ENCODE data around the gene ZFHX3.

DNA sequence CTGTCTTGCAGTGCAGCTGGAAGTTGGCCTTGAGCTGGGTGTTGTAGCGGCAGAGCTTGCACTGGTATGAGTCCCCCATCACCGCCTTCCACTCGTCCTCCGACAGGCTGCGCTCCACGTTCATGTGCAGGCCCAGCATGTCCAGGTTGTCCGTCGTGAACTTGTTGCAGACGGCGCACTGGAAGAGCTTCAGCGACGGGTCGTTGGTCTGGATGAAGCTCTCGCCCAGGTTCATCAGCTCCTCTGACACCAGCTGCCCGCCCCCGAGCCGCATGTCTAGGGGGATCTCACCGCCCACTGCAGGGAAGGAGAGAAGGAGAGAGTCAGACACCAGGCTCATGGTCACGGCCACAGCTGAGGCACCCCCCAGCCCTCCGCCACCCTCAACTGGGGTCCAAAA, 97.3 kb downstream of the ZFHX3 start:
- TF ChIP-seq, protein P1, sequence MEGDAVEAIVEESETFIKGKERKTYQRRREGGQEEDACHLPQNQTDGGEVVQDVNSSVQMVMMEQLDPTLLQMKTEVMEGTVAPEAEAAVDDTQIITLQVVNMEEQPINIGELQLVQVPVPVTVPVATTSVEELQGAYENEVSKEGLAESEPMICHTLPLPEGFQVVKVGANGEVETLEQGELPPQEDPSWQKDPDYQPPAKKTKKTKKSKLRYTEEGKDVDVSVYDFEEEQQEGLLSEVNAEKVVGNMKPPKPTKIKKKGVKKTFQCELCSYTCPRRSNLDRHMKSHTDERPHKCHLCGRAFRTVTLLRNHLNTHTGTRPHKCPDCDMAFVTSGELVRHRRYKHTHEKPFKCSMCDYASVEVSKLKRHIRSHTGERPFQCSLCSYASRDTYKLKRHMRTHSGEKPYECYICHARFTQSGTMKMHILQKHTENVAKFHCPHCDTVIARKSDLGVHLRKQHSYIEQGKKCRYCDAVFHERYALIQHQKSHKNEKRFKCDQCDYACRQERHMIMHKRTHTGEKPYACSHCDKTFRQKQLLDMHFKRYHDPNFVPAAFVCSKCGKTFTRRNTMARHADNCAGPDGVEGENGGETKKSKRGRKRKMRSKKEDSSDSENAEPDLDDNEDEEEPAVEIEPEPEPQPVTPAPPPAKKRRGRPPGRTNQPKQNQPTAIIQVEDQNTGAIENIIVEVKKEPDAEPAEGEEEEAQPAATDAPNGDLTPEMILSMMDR (IDR thresholded peaks at IDR 0.05; ENCODE audit: low read depth, low read length, missing input control): no peak
- TF ChIP-seq, protein P2, sequence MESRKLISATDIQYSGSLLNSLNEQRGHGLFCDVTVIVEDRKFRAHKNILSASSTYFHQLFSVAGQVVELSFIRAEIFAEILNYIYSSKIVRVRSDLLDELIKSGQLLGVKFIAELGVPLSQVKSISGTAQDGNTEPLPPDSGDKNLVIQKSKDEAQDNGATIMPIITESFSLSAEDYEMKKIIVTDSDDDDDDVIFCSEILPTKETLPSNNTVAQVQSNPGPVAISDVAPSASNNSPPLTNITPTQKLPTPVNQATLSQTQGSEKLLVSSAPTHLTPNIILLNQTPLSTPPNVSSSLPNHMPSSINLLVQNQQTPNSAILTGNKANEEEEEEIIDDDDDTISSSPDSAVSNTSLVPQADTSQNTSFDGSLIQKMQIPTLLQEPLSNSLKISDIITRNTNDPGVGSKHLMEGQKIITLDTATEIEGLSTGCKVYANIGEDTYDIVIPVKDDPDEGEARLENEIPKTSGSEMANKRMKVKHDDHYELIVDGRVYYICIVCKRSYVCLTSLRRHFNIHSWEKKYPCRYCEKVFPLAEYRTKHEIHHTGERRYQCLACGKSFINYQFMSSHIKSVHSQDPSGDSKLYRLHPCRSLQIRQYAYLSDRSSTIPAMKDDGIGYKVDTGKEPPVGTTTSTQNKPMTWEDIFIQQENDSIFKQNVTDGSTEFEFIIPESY (IDR thresholded peaks at IDR 0.05): no peak
- TF ChIP-seq RAD21 (IDR thresholded peaks at IDR 0.05): no peak
- TF ChIP-seq SP1 (IDR thresholded peaks at IDR 0.05): no peak

All from liver (tissue), 3 donors.